HCT116 (cell line): ENCODE results near the gene COL5A1. TPM values are rescaled to one million over a fixed set of nuclear protein-coding genes. Genes with fewer than 3 reads are reported as not detected.

Experiments
- ATAC-seq: fragments of 200-7000 bp; cut with Tn5 transposase; 2 replicates; pipeline ENCODE4 v1.9.1; 2020; ENCODE audit warnings: mild to moderate bottlenecking, moderate library complexity
- BruUV-seq: library from RNA; stranded (reverse); fragments of 400-500 nt; replicated peaks from 2 replicates; lab custom pipeline; 2021; lab: Mats Ljungman, UMichigan
- CTCF ChIA-PET: fragments of 300-600 bp; sonication (Branson Sonifier 250); formaldehyde crosslinking; loops from one replicate; lab custom pipeline; 2021; ENCODE audit warnings: antibody characterized with exemption; lab: Charles Lee
- POLR2A ChIA-PET: fragments of 300-600, 350-600 bp; sonication (Branson Sonifier 250); formaldehyde crosslinking; loops from one replicate; lab custom pipeline; 2021; ENCODE audit warnings: antibody characterized with exemption; lab: Charles Lee
- RAD21 ChIA-PET, 2 experiments: fragments of 300-600 bp; sonication (Branson Sonifier 250); formaldehyde crosslinking; loops; one replicate each; lab custom pipeline; 2023; ENCODE audit warnings: low total read pairs in 2 of 2; ENCODE audit not compliant: uncharacterized antibody in 2 of 2, unreplicated experiment in 2 of 2, low non-redundant PET in 1 of 2; lab: Charles Lee
- DNase-seq: peaks from one replicate; pipeline ENCODE4 v3.0.0-alpha.2; 2010; ENCODE audit warnings: low read depth, low spot score
- H2AFZ ChIP-seq: fragments of 200-600 bp; shearing (Covaris generic), sonication (generic); 2 replicates; pipeline ENCODE4 v1.6.1; 2017; ENCODE audit warnings: low read depth, mixed run types, mixed read lengths, antibody characterized with exemption, low read length; ENCODE audit not compliant: poor library complexity, severe bottlenecking
- H3K27ac ChIP-seq: 2 replicates; pipeline ENCODE4 v1.5.1; 2012; ENCODE audit warnings: low read depth, low read length
- H3K27me3 ChIP-seq: fragments of 200-600 bp; sonication (generic); 2 replicates; pipeline ENCODE4 v1.6.1; 2016; ENCODE audit warnings: mixed run types, low read length, mixed read lengths; ENCODE audit not compliant: insufficient read depth
- H3K36me3 ChIP-seq, 2 experiments: fragments of 200-500 bp in 1 of 2; fragments of 200-600 bp in 1 of 2; sonication (Bioruptor generic) in 1 of 2; sonication (generic) in 1 of 2; 2 replicates each; pipeline versions ENCODE4 v1.5.1 to v1.6.1; 2014 to 2016; ENCODE audit warnings: low read length in 2 of 2, inconsistent platforms in 1 of 2, mixed read lengths in 1 of 2, mixed run types in 1 of 2; ENCODE audit not compliant: insufficient read depth in 2 of 2, control insufficient read depth in 1 of 2
- H3K4me1 ChIP-seq, 2 experiments: fragments of 200-600 bp in 1 of 2; sonication (generic) in 1 of 2; 2 replicates each; pipeline versions ENCODE4 v1.5.1 to v1.6.1; 2012 to 2017; ENCODE audit warnings: low read length in 2 of 2, inconsistent platforms in 1 of 2, mild to moderate bottlenecking in 1 of 2, mixed read lengths in 1 of 2, mixed run types in 1 of 2, moderate library complexity in 1 of 2; ENCODE audit not compliant: insufficient read depth in 2 of 2, control insufficient read depth in 1 of 2
- H3K4me2 ChIP-seq: fragments of 200-600 bp; sonication (generic); 2 replicates; pipeline ENCODE4 v1.6.1; 2017; ENCODE audit warnings: mixed run types, low read length, mixed read lengths
- H3K4me3 ChIP-seq, 2 experiments: fragments of 200-600 bp in 1 of 2; sonication (generic) in 1 of 2; replicated peaks in 1 of 2; 2 replicates each; pipeline ENCODE4 v1.5.1; 2011 to 2016; ENCODE audit warnings: low read length in 2 of 2, control low read depth in 1 of 2, low read depth in 1 of 2, mild to moderate bottlenecking in 1 of 2, mixed read lengths in 1 of 2, mixed run types in 1 of 2
- H3K79me2 ChIP-seq: fragments of 200-600 bp; sonication (generic); 2 replicates; pipeline ENCODE4 v1.6.1; 2017; ENCODE audit warnings: mild to moderate bottlenecking, mixed run types, low read length, moderate library complexity, mixed read lengths; ENCODE audit not compliant: insufficient read depth
- H3K9ac ChIP-seq: fragments of 200-600 bp; sonication (generic); 2 replicates; pipeline ENCODE4 v1.6.1; 2016; ENCODE audit warnings: low read length, mixed read lengths
- H3K9me2 ChIP-seq: fragments of 200-600 bp; sonication (generic), shearing (Covaris generic); 2 replicates; pipeline ENCODE4 v1.6.1; 2017; ENCODE audit warnings: mixed run types, mild to moderate bottlenecking, moderate library complexity; ENCODE audit not compliant: insufficient read depth
- H3K9me3 ChIP-seq, 2 experiments: fragments of 200-500 bp in 1 of 2; fragments of 200-600 bp in 1 of 2; sonication (Bioruptor generic) in 1 of 2; sonication (generic) in 1 of 2; 2 replicates each; pipeline ENCODE4 v1.6.1; 2014 to 2017; ENCODE audit warnings: low read length in 2 of 2, mixed read lengths in 2 of 2, inconsistent platforms in 1 of 2, low read depth in 1 of 2, mild to moderate bottlenecking in 1 of 2, mixed run types in 1 of 2, moderate library complexity in 1 of 2; ENCODE audit not compliant: control insufficient read depth in 1 of 2, insufficient read depth in 1 of 2
- H4K20me1 ChIP-seq: fragments of 200-600 bp; sonication (generic), shearing (Covaris generic); 2 replicates; pipeline ENCODE4 v1.6.1; 2017; ENCODE audit warnings: mixed run types, mild to moderate bottlenecking, moderate library complexity; ENCODE audit not compliant: insufficient read depth
- ATF3 ChIP-seq: IDR thresholded peaks from 2 replicates; pipeline ENCODE4 v1.6.1; 2012
- CEBPB ChIP-seq: IDR thresholded peaks from 2 replicates; pipeline ENCODE4 v1.6.1; 2012; ENCODE audit warnings: low read depth
- FOSL1 ChIP-seq: IDR thresholded peaks from 2 replicates; pipeline ENCODE4 v1.6.1; 2012; ENCODE audit warnings: low read depth
- POLR2A ChIP-seq: IDR thresholded peaks from 2 replicates; pipeline ENCODE4 v1.7.0; 2011; ENCODE audit warnings: borderline replicate concordance; ENCODE audit not compliant: insufficient read depth, insufficient read length; ENCODE audit errors: extremely low read depth
- POLR2AphosphoS5 ChIP-seq: IDR thresholded peaks from 2 replicates; pipeline ENCODE4 v1.6.1; 2011; ENCODE audit warnings: mild to moderate bottlenecking, low read depth, low read length, moderate library complexity
- RAD21 ChIP-seq: IDR thresholded peaks from 2 replicates; pipeline ENCODE4 v1.6.1; 2012; ENCODE audit warnings: low read depth, mild to moderate bottlenecking
- SIN3A ChIP-seq: IDR thresholded peaks from 2 replicates; pipeline ENCODE4 v1.6.1; 2012; ENCODE audit warnings: low read depth
- TCF7L2 ChIP-seq: IDR thresholded peaks from 2 replicates; pipeline ENCODE4 v1.7.0; 2011; ENCODE audit warnings: borderline replicate concordance, inconsistent platforms; ENCODE audit not compliant: insufficient read depth, insufficient read length; ENCODE audit errors: extremely low read depth
- ZNF274 ChIP-seq: fragments of 200-500 bp; sonication (Bioruptor generic); IDR thresholded peaks from 2 replicates; pipeline ENCODE4 v1.6.1; 2014; ENCODE audit warnings: mild to moderate bottlenecking, low read depth, low read length, inconsistent platforms
- intact Hi-C: fragments of 100-400 bp; cut with micrococcal nuclease; formaldehyde crosslinking; loops from 2 replicates; pipeline ENCODE4 v1.10.0; 2022
- total RNA-seq: library from RNA; stranded (reverse); gene quantifications from one replicate; pipeline ENCODE4 v1.2.1, GENCODE V29; 2021; ENCODE audit not compliant: unreplicated experiment
- TF ChIP-seq, protein P1 (sequence below): IDR thresholded peaks from 2 replicates; pipeline ENCODE4 v1.6.1; 2012

The COL5A1 gene
- total RNA-seq, 1 experiment from 2014 or later = 0.30 TPM

GRCh38 chr9:134619448-134619982 lies 22.1 kb upstream of the COL5A1 start:
- DNase-seq = no peak
- Histone ChIP-seq H3K9me2 (no peaks in the 10 kb centered on the region), H4K20me1 (no peaks in the 10 kb centered on the region), H3K4me2 (no peak overlapping the region), H3K27ac (no peak overlapping the region), H3K9me3 (peaks cover 1 to 8% of the 10 kb centered on the region in 2 experiments; a peak in 2 of 4 replicates), H3K79me2 (no peaks in the 10 kb centered on the region), H2AFZ (no peak overlapping the region), H3K36me3 (no peaks in the 10 kb centered on the region), H3K9ac (no peak overlapping the region), H3K27me3 (peaks cover 4% of the 10 kb centered on the region; the same call in 1 of the 2 replicates), H3K4me1 (peaks cover 0 to 2% of the 10 kb centered on the region in 2 experiments; a peak in 1 of 4 replicates), H3K4me3 (no peak overlapping the region)
- no peak for TF ChIP-seq POLR2A
- TF ChIP-seq, protein P1, sequence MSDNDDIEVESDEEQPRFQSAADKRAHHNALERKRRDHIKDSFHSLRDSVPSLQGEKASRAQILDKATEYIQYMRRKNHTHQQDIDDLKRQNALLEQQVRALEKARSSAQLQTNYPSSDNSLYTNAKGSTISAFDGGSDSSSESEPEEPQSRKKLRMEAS = no peak
- no peak for TF ChIP-seq CEBPB
- TF ChIP-seq SIN3A = no peak
- no peak for TF ChIP-seq ATF3
- TF ChIP-seq ZNF274 = no peak
- TF ChIP-seq POLR2AphosphoS5 = no peak
- no peak for TF ChIP-seq TCF7L2
- no peak for TF ChIP-seq FOSL1
- no peak for TF ChIP-seq RAD21
- ATAC-seq = no peak
- BruUV-seq = no TSS peak
- ChIA-PET CTCF (no interaction called here), RAD21 (no interaction called here), POLR2A (no interaction called here)
- intact Hi-C loops = no loop called here
